ENCODE results near the gene MTUS2. TPM values are rescaled to one million over a fixed set of nuclear protein-coding genes. Genes with fewer than 3 reads are reported as not detected.

MTUS2 gene
- total and polyA plus RNA-seq, 9 of the 15 experiments (the other 6 are each of a cell fraction or from before 2014, with no cell fraction given): 0.01 to 0.28 (median 0.06) TPM; not detected in 1

- Histone ChIP-seq H2AFZ (ENCODE audit: low read depth, low read length) (no peak overlapping the region), H3K4me1 (replicated peaks in 1 of 2; ENCODE audit: control insufficient read depth in 2 of 2, insufficient read depth in 2 of 2, low read length in 2 of 2) (no peaks in the 10 kb centered on the region), H3K79me2 (ENCODE audit: control insufficient read depth, insufficient read depth, low read length) (no peaks in the 10 kb centered on the region), H3K27ac (ENCODE audit: extremely low read depth, low read depth, low read length) (no peak overlapping the region), H3K9me1 (ENCODE audit: control insufficient read depth, insufficient read depth, low read length) (no peaks in the 10 kb centered on the region), H3K9ac (ENCODE audit: insufficient read depth in 1 of 2, low read depth in 2 of 2, low read length in 2 of 2) (no peak overlapping the region), H3K27me3 (ENCODE audit: control insufficient read depth in 2 of 2, insufficient read depth in 2 of 2, low read length in 2 of 2) (peaks cover 0 to 4% of the 10 kb centered on the region in 2 experiments; a peak in 1 of 5 replicates), H3K36me3 (ENCODE audit: control insufficient read depth, insufficient read depth, low read length) (no peaks in the 10 kb centered on the region), H3K4me3 (no peak overlapping the region), H3K4me2 (ENCODE audit: insufficient read depth, low read length) (no peak overlapping the region), H4K20me1 (replicated peaks; ENCODE audit: control insufficient read depth, insufficient read depth, low read length) (no peaks in the 10 kb centered on the region), H3K9me3 (replicated peaks; ENCODE audit: control insufficient read depth, insufficient read depth, low read depth, low read length) (no peaks in the 10 kb centered on the region)
- in situ Hi-C loops (cut with MboI): no loop called here
- ChIA-PET POLR2A (no interaction called here), CTCF (ENCODE audit: low intra/inter-chr PET ratio) (no interaction called here)
- TF ChIP-seq CBFB (CRISPR knock-in tag; IDR thresholded peaks at IDR 0.05): no peak
- no peak for TF ChIP-seq ELF1 (tag; IDR thresholded peaks at IDR 0.05)
- TF ChIP-seq NFRKB (IDR thresholded peaks at IDR 0.05; ENCODE audit: low read depth): no peak
- no peak for TF ChIP-seq ZNF436 (CRISPR knock-in tag; IDR thresholded peaks at IDR 0.05)
- intact Hi-C loops (cut with micrococcal nuclease): no loop called here
- ATAC-seq (no peak), FAIRE-seq (no peak), DNase-seq (ENCODE audit: extremely low read depth in 1 of 4, low spot score in 3 of 4) (no peak)
- WGBS (ENCODE audit: insufficient coverage, low coverage, missing lambda C conversion rate): 0% methylated on average over 5 of the region's 5 CpGs
- no TSS peak for BruUV-seq (replicated peaks)
These were observed 461.9 kb downstream of the MTUS2 start for GRCh38 chr13:29281932-29282495.

- no peaks in the 10 kb centered on the region for H3K9me1 ChIP-seq (ENCODE audit: control insufficient read depth, insufficient read depth, low read length)
- H3K27ac ChIP-seq (ENCODE audit: extremely low read depth, low read depth, low read length): no peak overlapping the region
- CTCF ChIA-PET (ENCODE audit: low intra/inter-chr PET ratio): interaction anchor here (0.7 kb wide), 1 partner anchor 830 kb away, joined by 4 read pairs; no protein-coding TSS in a partner anchor
- H3K4me1 ChIP-seq (replicated peaks in 1 of 2; ENCODE audit: control insufficient read depth in 2 of 2, insufficient read depth in 2 of 2, low read length in 2 of 2): no peaks in the 10 kb centered on the region
- H3K36me3 ChIP-seq (ENCODE audit: control insufficient read depth, insufficient read depth, low read length): no peaks in the 10 kb centered on the region
- intact Hi-C loops (cut with micrococcal nuclease) (no loop called here), in situ Hi-C loops (cut with MboI) (no loop called here)
- no peaks in the 10 kb centered on the region for H4K20me1 ChIP-seq (replicated peaks; ENCODE audit: control insufficient read depth, insufficient read depth, low read length)
- H3K79me2 ChIP-seq (ENCODE audit: control insufficient read depth, insufficient read depth, low read length): no peaks in the 10 kb centered on the region
- no peak overlapping the region for H2AFZ ChIP-seq (ENCODE audit: low read depth, low read length)
- DNase-seq (ENCODE audit: extremely low read depth in 1 of 4, low spot score in 3 of 4): no peak
- FAIRE-seq: no peak
- no peak overlapping the region for H3K9ac ChIP-seq (ENCODE audit: insufficient read depth in 1 of 2, low read depth in 2 of 2, low read length in 2 of 2)
- H3K27me3 ChIP-seq (ENCODE audit: control insufficient read depth in 2 of 2, insufficient read depth in 2 of 2, low read length in 2 of 2): peaks cover 0 to 4% of the 10 kb centered on the region in 2 experiments; a peak in 1 of 5 replicates
- no peak overlapping the region for H3K4me3 ChIP-seq
- no peak overlapping the region for H3K4me2 ChIP-seq (ENCODE audit: insufficient read depth, low read length)
- POLR2A ChIA-PET: no interaction called here
- no peak for TF ChIP-seq SAFB2 (IDR thresholded peaks at IDR 0.05; ENCODE audit: borderline replicate concordance, low read depth, low read length, severe bottlenecking)
- no peak for TF ChIP-seq BHLHE40 (IDR thresholded peaks at IDR 0.05; ENCODE audit: low read length)
- TF ChIP-seq E2F1 (CRISPR knock-in tag; IDR thresholded peaks at IDR 0.05): no peak
- no peak for TF ChIP-seq KDM1A (IDR thresholded peaks at IDR 0.05)
- no peak for TF ChIP-seq TGIF2 (CRISPR knock-in tag; IDR thresholded peaks at IDR 0.05)
- no peak for TF ChIP-seq ZFP91 (CRISPR knock-in tag; IDR thresholded peaks at IDR 0.05)
- no peak for TF ChIP-seq CTBP1 (IDR thresholded peaks at IDR 0.05; ENCODE audit: borderline replicate concordance)
- TF ChIP-seq XRCC3 (IDR thresholded peaks at IDR 0.05): no peak
- no peak for TF ChIP-seq SP1 (CRISPR knock-in tag; IDR thresholded peaks at IDR 0.05)
- no peak for TF ChIP-seq PHTF2 (CRISPR knock-in tag; IDR thresholded peaks at IDR 0.05)
- no peak for TF ChIP-seq SRSF7 (optimal IDR thresholded peaks at IDR 0.05; ENCODE audit: low read depth, low read length)
- ATAC-seq: no peak
- H3K9me3 ChIP-seq (replicated peaks; ENCODE audit: control insufficient read depth, insufficient read depth, low read depth, low read length): no peaks in the 10 kb centered on the region
- BruUV-seq (replicated peaks): no TSS peak
These were observed 464.6 kb downstream of the MTUS2 start for GRCh38 chr13:29284726-29285125.

Measured in K562 (cell line).